HG02884 (cell line): Measurements from ENCODE around the gene CHIT1.
"Not testable (repeated sequence)": the region's sequence is repeated elsewhere in the genome, so short reads cannot be mapped to it uniquely, and the experiment has no call there.

Source experiments
- ATAC-seq: cut with Tn5 transposase; IDR thresholded peaks from one replicate; pipeline ENCODE4 v1.9.1; 2021; ENCODE audit warnings: mild to moderate bottlenecking, moderate library complexity; ENCODE audit not compliant: unreplicated experiment

CHIT1 gene

DNA sequence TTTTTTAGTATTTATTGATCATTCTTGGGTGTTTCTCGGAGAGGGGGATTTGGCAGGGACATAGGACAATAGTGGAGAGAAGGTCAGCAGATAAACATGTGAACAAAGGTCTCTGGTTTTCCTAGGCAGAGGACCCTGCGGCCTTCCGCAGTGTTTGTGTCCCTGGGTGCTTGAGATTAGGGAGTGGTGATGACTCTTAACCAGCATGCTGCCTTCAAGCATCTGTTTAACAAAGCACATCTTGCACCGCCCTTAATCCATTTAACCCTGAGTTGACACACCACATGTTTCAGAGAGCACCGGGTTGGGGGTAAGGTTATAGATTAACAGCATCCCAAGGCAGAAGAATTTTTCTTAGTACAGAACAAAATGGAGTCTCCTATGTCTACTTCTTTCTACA is 36.7 kb upstream of the CHIT1 start:
- ATAC-seq = not testable (repeated sequence)

DNA sequence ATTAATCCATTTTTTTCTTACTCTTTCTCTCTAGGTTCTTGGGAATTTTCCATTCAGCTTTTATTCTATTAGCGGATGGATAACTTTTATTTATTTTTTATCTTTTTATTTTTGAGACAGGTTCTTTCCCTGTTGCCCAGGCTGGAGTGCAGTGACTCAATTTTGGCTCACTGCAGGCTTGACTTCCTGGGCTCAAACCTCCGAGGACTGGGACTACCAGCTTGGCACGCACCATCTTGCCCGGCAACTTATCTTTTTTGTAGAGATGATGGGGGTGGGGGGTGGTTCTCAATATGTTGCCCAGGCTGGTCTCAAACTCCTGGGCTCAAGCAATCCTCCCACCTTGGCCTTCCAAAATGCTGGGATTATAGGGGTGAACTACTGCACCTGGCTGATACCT is 36.1 kb upstream of the CHIT1 start:
- ATAC-seq = no peak

DNA sequence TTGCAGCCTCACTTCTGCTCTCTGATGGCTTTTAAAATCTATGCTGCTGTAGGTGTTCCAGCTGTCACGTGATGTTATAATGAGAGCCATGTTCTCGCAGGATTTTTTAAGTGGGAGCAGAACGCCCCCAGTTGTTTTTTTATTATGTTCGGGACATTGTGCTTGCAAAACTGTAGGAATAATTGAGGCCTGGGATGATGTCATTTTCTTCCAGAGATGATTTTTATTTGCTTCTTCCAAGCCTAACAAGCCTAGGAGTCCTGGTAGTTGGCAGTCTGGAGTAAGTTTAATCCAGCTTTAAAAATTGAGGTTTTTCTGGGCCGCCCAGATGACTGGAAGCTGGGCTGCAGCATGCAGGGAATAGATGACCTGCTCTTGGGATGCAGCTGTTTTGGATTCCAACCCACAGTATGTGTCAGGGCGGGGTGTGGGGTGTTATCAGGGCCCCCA is 34.6 kb upstream of the CHIT1 start:
- no peak for ATAC-seq

DNA sequence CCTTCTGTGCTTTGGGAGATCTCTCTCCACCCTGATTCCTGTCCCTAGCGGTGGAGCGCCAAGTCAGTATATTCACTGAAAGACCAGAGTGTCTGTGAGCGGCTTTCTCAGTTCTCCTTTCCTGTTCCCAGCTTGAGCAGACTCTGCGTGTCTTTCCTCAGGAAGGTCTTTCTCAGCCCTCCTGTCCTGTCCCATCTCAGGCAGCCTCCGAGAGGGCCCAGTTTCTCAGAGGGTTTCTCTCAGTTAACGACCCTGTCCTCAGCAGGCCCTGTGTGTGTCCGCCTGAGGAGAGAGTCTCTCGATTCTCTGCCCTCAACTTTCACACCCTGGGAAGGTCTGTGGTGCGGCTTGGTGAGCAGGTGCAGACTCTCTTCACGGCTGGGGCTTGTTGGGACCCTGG is 34.0 kb upstream of the CHIT1 start:
- ATAC-seq = no peak

DNA sequence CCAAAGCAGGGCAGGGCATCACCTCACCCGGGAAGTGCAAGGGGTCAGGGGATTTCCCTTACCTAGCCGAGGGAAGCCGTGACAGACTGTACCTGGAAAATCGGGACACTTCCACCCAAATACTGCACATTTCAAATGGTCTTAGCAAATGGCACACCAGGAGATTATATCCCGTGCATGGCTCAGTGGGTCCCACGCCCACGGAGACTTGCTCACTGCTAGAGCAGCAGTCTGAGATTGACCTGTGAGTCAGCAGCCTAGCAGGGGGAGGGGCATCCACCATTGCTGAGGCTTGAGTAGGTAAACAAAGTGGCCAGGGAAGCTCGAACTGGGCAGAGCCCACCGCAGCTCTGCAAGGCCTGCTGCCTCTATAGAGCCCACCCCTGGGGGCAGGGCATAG is 27.2 kb upstream of the CHIT1 start:
- not testable (repeated sequence) for ATAC-seq

DNA sequence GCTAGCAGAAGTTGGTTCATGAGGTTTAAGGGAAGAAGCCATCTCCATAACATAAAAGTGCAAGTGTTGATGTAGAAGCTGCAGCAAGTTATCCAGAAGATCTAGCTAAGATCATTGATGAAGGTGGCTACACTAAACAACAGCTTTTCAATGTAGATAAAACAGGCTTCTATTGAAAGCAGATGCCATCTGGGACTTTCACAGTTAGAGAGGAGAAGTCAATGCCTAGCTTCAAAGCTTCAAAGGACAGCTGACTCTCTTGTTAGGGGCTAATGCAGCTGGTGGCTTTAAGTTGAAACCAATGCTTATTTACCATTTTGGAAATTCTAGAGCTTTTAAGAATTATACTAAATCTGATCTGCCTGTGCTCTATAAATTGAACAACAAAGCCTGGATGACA is 25.3 kb upstream of the CHIT1 start:
- ATAC-seq = not testable (repeated sequence)

DNA sequence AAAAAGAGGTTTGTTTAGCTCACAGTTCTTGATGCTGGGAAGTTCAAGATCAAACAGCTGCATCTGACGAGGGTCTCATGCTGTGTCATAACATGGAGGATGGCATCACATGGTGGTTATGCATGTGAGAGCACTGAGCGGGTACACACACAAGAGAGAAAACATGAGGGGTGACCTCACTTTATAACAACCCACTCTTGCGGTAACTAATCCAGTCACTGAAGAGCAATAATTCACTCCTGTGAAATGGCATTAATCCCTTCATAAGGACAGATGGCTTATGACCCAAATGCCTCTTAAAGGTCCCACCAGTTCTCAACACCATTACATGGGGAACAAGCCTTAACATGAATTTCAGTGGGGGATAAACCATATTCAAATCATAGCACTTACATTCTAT is 23.2 kb upstream of the CHIT1 start:
- ATAC-seq = no peak

DNA sequence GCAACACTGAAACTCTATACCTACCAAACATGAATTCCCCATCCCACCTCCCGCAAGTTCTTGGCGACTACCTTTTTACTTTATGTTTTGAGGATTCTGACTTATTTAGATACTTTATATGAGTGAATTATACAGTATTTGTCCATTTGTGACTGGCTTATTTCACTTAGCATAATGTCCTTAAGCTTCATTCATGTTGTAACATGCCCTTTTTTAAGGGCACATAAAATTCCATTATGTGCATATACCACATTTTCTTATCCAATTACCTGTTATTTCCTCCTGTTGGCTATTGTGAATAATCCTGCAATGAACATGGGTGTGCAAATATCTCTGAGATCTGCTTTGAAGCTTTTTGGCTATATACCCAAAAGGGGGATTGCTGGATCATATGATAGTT is 22.0 kb upstream of the CHIT1 start:
- ATAC-seq = no peak

DNA sequence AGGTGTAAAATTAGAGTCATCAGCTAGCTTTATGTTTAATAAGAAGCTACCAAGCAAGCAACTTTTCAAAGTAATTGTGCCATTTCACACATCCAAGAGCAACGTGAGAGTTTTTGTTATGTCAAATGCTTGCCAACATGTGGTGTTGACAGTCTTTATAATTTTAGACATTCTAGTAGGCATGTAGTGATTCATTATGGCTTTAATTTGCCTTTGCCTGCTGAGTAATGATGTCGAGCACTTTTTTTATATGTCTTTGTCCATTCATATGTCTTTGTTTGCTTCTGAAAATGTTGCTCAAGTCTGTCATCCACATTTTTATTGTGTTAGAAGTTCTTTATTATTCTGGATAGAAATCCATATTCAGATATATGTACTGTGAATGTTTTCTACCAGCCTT is 21.4 kb upstream of the CHIT1 start:
- ATAC-seq = no peak

DNA sequence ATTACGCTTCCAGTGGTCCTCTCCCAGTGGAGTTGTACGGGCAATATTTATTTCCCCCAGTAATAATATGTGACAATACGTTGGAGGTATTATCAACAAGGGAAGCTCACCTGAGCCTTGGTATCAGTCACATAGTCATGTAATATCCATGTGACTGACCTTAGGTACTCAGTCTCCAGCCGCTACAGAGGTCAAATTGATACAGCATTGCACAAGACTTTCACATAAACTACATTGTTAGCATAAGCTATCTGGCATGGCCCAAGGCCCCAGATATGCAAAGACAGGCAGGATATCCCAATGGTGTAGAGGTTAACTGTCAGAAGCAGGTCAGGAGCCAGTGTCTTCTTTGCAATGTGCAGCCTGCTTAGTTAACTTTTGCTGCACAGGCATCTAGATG is 15.3 kb upstream of the CHIT1 start:
- ATAC-seq = no peak

DNA sequence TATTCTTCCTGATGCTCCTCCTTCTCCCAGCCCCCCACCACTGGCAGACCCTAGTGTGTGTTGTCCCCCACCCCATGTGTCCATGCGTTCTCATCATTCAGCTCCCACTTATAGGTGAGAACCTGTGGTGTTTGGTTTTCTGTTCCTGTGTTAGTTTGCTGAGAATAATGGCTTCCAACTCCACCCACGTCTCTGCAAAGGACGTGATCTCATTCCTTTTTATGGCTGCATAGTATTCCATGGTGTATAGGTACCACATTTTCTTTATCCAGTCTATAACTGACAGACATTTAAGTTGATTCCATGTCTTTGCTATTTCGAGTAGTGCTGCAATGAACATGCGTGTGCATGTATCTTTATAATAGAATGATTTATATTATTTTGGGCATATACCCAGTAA is 12.2 kb upstream of the CHIT1 start:
- not testable (repeated sequence) for ATAC-seq

DNA sequence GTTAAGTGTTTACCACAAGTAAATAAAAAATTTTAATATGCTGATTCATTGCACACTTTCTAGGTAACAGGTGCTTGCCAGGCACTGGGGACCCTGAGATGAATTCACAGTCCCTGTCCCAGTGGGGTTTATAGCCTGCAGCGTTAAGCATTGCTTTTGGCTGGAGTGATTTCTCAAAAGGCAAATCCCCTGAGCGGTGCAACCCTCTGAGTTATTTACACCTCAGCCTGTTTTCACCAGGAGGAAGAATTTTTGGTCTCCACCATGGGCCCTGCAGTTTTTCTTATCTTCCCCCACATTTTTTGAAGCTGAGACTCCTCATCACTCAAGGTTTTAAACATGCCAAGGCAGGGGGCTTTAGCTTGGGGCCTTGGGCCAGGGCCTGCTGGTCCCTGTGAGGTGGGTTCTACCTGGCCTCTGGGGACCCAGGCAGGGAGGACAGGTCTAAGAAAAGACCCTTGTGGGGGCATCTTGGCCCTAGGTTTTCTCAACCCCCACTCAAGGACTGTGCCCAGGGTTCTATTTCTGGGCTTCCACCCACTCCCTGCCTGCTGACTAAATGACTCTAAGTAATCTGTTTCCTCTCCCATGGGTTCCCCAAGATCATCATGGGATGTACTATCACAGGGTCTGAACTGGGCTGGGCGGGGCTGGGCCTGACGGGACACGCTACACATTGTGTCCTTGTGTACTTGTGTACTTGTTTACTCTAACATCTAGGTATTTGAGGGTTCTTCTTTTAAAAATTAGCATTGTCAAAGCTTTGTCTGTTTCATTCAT is 10.2 kb upstream of the CHIT1 start:
- ATAC-seq = no peak

DNA sequence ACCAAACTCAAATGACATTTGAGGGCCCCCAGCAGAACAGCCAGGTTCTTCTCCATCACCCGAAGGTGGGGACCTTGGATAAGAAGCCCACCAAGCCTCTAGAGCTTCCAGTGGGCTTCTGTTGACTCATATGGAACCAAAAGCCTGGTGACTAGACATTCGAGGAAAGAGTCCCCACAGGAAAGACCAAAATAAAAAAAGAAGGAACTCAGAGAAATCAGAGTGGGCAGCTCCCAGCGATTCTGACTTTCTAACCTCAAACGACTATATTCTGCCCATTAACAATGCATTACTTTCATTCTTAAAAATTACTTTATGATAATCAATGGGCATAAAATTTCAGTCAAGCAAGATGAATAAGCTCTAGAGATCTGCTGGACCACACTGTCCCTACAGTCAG is 9.6 kb upstream of the CHIT1 start:
- no peak for ATAC-seq

DNA sequence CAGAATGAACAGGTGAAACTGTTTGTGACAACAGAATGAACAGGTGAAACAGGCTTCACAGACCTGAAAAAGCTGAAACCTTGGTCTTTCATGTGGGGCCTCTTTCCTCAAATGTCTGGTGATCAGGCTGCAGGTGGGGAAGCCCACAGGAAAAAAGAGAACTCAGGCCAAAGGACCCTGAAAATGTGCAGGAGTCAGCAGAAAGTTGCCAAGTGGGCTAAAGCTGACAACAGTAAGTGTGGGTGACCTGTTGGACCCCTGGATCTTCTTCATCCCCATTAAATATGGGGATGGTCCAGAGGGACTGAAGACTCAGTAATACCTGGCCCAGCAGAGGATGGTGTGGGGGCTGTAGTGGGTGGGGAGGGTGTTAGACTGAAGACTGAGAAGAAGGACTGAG is 9.1 kb upstream of the CHIT1 start:
- ATAC-seq = no peak

DNA sequence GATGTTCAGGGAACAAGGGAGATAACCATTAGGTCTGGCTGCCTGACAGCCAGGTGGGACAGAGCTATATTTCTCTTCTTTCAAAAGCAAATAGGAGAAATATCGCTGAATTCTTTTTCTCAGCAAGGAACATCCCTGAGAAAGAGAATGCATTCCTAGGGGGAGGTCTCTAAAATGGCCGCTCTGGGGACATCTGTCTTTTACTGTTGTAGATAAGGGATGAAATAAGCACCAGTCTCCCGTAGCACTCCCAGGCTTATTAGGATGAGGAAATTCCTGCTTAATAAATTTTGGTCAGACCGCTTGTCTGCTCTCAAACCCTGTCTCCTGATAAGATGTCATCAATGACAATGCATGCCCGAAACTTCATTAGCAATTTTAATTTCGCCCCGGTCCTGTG is 5.4 kb upstream of the CHIT1 start:
- not testable (repeated sequence) for ATAC-seq

DNA sequence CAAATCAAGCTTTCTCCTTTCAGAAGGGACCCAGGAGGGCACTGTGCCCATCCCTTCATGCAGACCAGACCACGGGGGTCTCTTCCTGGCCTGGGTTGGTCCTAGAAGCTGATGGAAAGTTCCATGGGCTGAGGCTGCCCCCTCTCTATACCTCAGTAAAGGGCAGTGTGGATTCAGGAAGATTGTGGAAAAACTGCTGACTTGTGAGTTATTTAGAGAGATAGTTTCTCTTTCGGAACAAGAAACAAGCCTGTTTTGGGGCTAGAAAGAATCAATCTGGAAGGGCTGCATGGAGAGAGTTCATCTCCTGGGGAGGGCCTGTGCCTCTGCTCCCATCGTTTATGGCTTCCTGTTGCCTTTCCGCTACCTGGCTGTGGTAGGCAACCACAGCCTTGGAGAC is 803 bp downstream of the CHIT1 start:
- ATAC-seq = no peak

DNA sequence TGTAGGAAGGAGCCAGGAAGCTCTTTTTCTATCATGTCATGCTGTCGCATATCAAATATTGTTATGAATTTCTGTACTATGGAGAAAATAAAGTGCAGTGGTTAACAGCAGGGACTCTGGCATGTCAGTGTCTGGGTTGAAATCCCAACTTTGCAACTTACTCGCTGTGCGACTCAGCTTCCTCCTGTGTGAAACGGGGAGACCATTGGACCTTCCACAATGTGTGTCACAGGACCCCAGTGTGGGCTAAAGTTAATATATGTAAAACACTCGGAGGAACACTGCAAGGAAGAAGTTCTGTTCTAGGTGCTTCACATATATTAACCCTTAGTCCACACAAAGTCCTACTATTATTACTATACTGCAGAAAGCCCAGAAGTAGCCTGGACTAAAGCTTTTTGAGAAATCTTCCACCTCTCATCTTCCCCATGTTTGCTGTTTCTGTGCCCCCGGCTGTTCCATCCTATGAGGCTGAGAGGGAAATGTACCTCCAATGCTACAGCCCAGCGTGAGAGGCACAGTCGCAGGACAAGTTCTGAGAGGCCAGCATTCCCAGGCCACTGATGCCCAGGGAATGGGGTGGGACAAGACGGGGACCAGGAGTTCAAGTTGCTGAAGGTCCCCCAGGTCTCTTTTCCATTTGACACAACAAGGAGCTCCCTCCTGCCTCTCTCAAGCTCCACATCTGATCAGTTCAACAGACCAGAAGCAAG is 1.9 kb downstream of the CHIT1 start:
- ATAC-seq = no peak

DNA sequence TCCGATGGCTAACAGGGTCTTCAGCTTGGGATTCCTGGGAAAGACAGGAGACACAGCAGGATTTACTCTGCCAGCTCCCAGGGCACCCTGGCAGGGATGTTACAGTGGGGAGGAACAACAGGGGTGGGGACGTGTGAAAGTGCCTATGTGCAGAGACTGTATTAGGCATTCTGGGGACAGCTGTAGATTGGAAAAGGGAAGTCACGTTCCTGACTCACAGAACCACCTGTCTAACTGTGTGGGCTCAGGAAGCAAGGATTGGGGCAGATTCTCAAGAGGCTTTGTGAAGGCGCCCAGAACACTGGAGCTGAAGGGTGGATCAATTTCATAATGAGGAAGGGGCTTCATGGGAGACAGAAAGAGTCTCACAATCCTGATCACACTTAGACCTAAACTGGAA is 4.4 kb downstream of the CHIT1 start:
- ATAC-seq = no peak

DNA sequence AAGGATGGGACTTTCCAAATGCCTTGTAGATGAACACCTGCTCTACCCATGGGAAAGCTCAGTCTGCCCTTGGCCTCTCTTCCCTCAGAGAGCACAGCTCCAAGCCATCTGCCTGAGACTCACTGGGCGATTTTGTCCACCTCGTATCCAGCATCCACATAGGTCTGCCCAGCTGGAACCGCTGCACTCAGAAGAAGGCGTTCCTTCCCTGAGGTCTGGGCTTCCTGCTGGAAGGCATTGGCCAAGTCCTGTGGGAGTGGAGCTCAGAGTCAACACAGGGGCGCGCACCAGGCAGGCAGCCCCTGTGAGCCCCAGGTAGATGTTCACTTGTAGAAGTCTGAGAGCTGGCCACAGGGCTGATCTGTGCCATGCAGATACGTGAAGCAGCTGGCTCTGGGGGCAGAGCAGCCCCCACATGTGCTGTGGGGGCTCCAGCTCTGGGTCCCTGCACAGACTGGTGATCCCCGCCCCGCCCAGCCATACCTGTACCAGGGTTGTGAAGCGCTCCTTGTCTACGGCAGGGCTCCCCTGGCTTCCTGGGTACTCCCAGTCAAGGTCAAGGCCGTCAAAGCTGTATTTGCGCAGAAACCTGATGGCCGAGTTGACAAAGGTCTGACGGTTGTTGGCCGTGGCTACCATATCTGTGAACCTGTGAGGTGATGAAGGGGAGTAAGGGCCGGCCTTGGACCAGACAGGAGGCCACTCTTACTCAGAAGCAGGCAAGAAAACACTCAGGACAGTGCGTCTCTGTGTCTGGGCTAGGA is 6.3 kb downstream of the CHIT1 start:
- ATAC-seq = no peak

DNA sequence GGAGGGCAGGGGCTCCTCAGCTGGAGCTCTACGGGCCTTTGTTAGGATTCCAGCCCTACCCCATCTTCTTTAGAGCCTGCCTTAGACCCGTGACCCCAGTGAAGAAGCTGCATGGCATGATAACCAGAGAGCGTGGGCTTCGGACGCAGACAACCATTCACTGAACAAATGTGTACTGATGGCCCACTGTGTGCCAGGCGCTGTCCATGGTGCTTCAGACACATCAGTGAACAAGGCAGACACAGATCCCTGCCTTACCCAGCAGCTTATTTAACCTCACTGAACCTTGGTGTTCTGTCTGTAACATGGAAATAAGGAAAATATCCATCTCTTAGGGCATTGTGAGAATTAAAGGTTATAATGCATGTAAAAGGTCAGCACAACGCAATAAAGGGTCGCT is 9.5 kb downstream of the CHIT1 start:
- ATAC-seq = no peak

DNA sequence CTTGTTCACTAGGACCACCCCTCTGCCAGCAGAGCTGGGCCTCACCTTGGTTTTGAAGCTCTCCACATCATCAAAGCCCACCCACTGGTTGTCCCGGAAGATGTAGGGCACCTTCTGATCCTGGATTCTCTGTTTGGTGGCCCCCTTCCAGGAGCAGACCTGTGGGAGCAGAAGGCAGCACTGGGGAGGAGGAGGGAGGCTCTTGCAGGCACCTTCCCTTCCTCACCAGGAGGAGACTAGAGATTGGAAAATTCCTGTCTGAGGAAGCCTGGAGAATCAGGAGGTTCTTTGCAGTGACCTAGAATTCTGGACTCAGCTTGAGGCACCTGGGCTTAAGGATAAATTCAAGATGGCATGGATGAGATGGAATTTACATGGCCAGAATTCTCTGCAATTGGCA is 10.3 kb downstream of the CHIT1 start:
- ATAC-seq = no peak

DNA sequence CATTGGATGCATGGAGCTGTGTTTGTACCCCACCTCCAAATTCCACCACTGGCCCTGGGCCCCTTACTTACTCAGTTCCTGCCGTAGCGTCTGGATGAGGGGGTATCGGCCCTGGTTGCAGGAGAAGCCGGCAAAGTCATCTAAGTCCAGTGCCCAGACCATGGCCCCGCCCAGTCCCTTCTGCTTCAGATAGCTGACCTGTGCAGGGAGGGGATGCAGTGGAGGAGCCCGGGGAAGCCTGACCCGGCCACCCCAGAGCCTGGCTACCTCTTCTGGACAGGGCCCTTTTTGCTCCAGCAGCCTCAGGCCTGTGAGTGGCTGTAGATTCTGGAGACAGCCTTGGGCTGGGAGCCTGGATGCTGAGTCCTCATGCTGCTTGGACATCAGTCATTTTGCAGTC is 11.8 kb downstream of the CHIT1 start:
- no peak for ATAC-seq
